ENCODE data around the gene SIM2.
"Not testable (repeated sequence)": the region's sequence is repeated elsewhere in the genome, so short reads cannot be mapped to it uniquely, and the experiment has no call there.

Gene SIM2, protein sequence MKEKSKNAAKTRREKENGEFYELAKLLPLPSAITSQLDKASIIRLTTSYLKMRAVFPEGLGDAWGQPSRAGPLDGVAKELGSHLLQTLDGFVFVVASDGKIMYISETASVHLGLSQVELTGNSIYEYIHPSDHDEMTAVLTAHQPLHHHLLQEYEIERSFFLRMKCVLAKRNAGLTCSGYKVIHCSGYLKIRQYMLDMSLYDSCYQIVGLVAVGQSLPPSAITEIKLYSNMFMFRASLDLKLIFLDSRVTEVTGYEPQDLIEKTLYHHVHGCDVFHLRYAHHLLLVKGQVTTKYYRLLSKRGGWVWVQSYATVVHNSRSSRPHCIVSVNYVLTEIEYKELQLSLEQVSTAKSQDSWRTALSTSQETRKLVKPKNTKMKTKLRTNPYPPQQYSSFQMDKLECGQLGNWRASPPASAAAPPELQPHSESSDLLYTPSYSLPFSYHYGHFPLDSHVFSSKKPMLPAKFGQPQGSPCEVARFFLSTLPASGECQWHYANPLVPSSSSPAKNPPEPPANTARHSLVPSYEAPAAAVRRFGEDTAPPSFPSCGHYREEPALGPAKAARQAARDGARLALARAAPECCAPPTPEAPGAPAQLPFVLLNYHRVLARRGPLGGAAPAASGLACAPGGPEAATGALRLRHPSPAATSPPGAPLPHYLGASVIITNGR

GRCh38 chr21:36698981-36699545 lies at the start of gene SIM2:
TSS of gene SIM2 (plus strand) at chr21:36699115. CDS start at chr21:36699747, 632 bp downstream.
- DNase-seq (ENCODE audit: low spot score) = peak; percentile 72

DNA sequence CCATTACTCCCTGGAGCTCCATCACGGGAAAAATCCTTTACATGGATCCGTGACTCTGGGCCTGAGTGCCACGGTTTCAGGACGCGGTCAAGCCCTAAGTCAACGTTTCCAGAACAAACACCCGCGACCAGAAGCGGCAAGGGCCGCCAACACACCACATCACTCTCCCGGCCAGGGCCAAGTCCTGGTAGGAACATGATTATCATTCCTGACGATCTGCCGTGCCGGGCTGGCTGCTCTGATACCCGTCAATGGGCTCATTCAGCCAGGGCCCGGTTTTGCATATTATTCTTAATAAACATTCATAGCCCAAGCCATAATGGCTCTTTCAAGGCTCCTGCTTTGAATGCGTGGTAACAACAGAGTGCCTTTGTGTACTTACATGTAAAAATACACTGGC lies 44.6 kb upstream of the SIM2 start:
- DNase-seq (ENCODE audit: low spot score) = no peak

DNA sequence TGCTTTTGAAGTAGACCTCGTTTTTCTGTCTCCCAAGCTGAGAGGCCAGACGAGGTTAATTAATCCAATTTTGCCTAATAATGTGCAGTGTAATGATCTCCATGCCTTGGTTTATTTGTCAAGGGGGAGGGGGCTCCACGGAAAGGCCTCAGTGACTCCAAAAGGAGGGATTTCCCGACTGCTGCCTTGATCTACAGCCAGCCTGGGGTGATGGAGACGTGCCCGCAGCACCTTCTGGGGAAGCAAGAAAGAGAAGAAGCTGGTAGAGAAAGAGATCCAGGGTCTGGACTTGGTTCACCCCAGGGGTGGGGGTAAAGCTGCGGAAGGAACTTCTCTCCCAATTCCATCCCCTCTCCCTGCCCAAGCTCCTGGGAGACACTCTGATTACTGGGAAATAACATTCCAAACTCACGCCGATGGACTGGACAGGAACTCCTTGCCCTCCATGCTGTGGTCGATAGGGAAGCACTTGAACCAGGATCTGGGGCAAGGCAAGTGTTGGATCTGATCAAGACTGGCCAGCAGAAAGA lies 44.1 kb upstream of the SIM2 start:
- DNase-seq (ENCODE audit: low spot score) = no peak

- DNase-seq (ENCODE audit: low spot score) = no peak
Measured at GRCh38 chr21:36656138-36656537, 42.8 kb upstream of the SIM2 start.

GRCh38 chr21:36657290-36657689 lies 41.6 kb upstream of the SIM2 start:
- not testable (repeated sequence) for DNase-seq (ENCODE audit: low spot score)

- DNase-seq (ENCODE audit: low spot score) = no peak
Measured at GRCh38 chr21:36657999-36658398, 40.9 kb upstream of the SIM2 start.

- no peak for DNase-seq (ENCODE audit: low spot score)
Measured at GRCh38 chr21:36658926-36659325, 40.0 kb upstream of the SIM2 start.

GRCh38 chr21:36661511-36662309 lies 37.2 kb upstream of the SIM2 start:
- DNase-seq (ENCODE audit: low spot score) = no peak

GRCh38 chr21:36663033-36663855 lies 35.7 kb upstream of the SIM2 start:
- DNase-seq (ENCODE audit: low spot score) = no peak

DNA sequence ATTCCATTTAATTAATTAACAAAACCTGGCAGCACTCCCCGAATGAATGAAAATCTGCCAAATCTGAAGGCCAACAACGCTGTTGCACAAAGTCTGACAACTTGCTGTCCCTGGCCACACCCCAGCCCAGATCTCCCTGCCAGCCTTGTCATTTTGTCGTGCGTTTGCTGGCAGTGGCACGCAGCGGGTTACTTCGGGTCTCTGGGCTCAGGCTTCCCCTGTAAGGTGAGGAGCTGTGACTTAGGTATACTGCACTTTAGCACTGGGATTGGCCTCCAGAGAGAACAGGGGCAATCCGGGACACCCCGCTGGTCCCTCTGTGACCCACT lies 34.3 kb upstream of the SIM2 start:
- DNase-seq (ENCODE audit: low spot score) = no peak

DNA sequence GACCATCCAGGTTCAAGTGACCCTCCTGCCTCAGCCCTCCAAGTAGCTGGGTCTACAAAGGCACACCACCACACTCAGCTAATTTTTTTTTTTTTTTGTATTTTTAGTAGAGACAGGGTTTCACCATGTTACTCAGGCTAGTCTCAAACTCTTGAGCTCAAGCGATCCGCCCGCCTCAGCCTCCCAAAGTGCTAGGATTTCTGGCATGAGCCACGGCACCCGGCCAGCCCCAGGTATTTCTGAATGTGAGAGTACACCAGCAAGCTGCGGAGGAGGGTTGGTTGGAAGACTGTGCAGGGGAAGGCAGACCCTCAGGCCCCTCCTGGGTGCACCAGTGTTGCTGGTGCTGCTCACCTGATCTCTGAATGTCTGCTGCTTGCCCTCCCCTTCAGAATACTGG lies 33.1 kb upstream of the SIM2 start:
- DNase-seq (ENCODE audit: low spot score) = no peak

DNA sequence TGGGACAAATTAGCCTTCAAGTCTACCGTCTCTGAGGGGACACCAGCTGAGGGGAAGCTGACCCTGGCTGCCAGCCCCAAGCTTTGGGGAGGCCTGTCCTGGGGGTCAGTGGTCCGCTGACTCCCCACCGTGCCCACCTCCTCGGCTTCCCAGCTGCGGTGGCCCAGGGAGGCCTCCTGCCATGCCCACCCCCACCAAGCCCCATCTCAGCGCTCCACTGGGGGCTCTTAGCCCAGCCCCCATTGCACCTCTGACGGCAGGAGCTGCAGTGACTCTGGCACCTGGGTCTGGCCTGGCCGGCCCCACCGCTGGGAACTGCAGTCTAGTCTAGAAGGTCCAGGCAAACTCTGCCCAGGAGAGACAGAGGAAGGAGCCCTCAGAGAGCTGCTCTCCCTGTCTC lies 30.2 kb upstream of the SIM2 start:
- no peak for DNase-seq (ENCODE audit: low spot score)

DNA sequence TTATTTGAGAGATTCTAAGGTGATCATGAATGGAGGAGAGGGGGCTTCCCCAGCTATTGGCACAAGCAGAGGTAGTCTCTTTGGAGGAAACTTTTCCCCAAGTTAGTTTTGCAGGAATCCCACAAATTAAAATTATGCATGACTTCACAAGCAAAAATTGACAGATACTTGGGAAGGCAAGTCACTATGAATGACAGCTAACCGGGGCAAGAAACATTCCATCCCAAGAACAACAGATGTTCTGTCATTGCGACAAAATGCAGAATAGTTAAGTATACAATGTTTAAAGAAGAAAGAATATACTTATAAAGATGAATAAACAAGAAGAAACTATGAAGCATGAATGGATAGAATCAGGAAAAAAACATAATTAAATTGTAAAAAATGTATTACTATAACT lies 27.1 kb upstream of the SIM2 start:
- DNase-seq (ENCODE audit: low spot score) = no peak

DNA sequence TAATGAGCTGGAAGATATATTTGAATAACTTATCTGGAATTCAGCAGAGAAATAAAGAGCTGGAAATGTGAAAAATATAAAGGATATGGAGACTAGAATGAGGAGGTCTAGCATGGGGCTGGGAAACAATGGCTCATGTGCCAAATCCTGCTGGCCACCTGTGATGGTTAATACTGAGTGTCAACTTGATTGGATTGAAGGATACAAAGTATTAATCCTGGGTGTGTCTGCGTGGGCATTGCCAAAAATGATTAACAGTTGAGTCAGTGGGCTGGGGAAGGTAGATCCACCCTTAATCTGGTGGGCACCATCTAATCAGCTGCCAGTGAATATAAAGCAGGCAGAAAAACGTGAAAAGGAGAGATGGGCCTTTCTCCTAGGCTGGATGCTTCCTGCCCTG lies 26.6 kb upstream of the SIM2 start:
- DNase-seq (ENCODE audit: low spot score) = not testable (repeated sequence)

DNA sequence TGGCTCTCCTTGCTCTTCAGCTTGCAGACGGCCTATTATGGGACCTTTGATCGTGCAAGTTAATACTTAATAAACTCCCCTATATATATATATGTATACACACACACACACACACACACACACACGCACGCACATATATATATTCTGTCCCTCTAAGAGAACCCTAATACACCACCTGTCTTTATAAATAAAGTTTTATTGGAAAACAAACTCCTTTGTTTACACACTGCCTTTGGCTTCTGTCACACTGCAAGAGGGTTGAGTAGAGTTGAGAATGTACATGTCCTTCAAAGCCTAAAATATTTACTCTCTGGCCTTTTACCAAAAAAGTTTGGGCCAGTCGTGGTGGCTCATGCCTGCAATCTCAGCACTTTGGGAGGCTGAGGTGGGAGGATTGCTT lies 26.2 kb upstream of the SIM2 start:
- DNase-seq (ENCODE audit: low spot score) = no peak

DNA sequence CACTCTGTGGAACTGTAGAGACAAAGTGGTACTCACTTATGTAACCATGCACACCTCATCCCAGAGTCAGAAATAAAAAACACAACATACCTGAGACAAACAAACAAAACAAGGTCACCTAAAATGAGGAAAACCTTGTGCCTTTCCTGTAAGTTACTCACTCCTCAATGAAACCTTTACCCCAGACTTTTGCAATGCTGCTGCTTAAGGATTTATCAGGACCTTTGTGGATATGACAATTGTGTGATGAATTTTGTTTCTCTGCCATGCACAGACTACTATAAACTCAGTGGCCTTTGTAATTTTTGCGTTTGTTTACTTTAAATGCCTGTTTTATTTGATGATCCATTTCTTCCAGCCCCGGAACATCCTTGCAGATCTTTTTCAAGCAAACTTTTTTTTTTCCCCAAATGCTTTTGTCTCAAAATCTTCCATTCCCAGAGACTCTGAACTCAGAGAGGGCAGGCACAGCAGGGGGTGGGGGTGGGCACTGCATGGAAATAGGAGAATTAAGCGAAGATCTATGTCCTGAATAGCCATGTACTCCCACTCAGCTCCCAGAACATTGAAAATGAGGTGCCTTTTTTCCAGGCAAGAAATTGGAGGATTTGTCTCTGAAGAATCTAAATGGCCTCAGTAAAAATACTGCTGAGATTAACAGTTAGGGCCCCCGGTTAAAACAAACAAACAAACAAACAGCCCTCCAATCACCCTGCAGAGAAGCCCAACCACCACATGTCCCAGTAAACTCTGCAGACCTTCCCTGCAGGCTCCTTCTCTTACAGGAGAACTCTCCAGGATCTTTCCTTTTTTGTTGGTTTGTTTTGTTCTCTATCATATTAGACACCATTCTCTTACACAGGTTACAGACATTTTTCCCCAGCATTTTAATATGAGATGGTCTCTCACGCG lies 22.6 kb upstream of the SIM2 start:
- DNase-seq (ENCODE audit: low spot score) = no peak

- DNase-seq (ENCODE audit: low spot score) = no peak
Measured at GRCh38 chr21:36677443-36677842, 21.5 kb upstream of the SIM2 start.

GRCh38 chr21:36678538-36678937 lies 20.4 kb upstream of the SIM2 start:
- DNase-seq (ENCODE audit: low spot score) = no peak

DNA sequence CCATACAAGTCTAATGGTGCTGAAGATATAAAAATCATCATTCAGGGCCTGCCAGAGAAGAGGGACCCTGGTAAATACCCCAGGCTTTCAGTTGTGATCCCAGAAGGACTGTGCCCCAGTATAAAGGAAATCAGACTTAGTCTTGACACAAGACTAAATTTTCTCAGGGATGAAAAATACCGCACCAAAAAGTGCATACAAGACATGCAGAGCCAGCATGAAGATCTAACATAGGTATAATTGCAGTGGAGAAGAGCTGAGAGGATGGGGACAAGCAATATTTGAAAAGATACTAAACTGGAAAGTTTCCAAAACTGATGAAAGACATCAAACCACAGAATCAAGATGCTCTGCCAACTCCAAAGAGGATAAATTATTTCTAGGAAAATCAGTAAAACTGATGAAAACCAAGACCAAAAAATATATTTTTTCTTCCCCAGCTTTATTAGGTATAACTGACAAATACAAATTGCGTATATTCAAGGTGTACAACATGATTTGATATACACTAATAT lies 17.7 kb upstream of the SIM2 start:
- no peak for DNase-seq (ENCODE audit: low spot score)

Measured in ecto neural progenitor cell (in vitro differentiated cells).